BE2C (cell line): ENCODE measurements around the gene ADRA1B.

Source experiments
- DNase-seq: peaks from one replicate; pipeline ENCODE4 v3.0.0-alpha.2; 2020
- H3K27me3 ChIP-seq: fragments of 250-450 bp; sonication (Bioruptor Pico); 2 replicates; pipeline ENCODE4 v1.5.1; 2020; ENCODE audit warnings: mild to moderate bottlenecking
- H3K36me3 ChIP-seq: fragments of 250-450 bp; sonication (Bioruptor Pico); 2 replicates; pipeline ENCODE4 v1.5.1; 2020; ENCODE audit warnings: mild to moderate bottlenecking
- H3K4me1 ChIP-seq: fragments of 250-450 bp; sonication (Bioruptor Pico); 2 replicates; pipeline ENCODE4 v1.5.1; 2020
- H3K4me3 ChIP-seq: 2 replicates; pipeline ENCODE4 v1.5.1; 2011; ENCODE audit warnings: low read depth, low read length
- H3K9me3 ChIP-seq: fragments of 250-450 bp; sonication (Bioruptor Pico); 2 replicates; pipeline ENCODE4 v1.5.1; 2020
- CTCF ChIP-seq: IDR thresholded peaks from 2 replicates; pipeline ENCODE4 v1.5.1; 2012; ENCODE audit warnings: mild to moderate bottlenecking, low read depth, low read length

ADRA1B gene

GRCh38 chr5:159971931-159972461 lies 55.7 kb downstream of the ADRA1B start:
- no peaks in the 10 kb centered on the region for H3K4me1 ChIP-seq
- peaks cover 77% of the 10 kb centered on the region for H3K27me3 ChIP-seq
- no peak for TF ChIP-seq CTCF
- no peak for DNase-seq
- no peaks in the 10 kb centered on the region; the same call in 1 of the 2 replicates for H3K9me3 ChIP-seq
- H3K4me3 ChIP-seq, result no peak overlapping the region
- no peaks in the 10 kb centered on the region for H3K36me3 ChIP-seq

DNA sequence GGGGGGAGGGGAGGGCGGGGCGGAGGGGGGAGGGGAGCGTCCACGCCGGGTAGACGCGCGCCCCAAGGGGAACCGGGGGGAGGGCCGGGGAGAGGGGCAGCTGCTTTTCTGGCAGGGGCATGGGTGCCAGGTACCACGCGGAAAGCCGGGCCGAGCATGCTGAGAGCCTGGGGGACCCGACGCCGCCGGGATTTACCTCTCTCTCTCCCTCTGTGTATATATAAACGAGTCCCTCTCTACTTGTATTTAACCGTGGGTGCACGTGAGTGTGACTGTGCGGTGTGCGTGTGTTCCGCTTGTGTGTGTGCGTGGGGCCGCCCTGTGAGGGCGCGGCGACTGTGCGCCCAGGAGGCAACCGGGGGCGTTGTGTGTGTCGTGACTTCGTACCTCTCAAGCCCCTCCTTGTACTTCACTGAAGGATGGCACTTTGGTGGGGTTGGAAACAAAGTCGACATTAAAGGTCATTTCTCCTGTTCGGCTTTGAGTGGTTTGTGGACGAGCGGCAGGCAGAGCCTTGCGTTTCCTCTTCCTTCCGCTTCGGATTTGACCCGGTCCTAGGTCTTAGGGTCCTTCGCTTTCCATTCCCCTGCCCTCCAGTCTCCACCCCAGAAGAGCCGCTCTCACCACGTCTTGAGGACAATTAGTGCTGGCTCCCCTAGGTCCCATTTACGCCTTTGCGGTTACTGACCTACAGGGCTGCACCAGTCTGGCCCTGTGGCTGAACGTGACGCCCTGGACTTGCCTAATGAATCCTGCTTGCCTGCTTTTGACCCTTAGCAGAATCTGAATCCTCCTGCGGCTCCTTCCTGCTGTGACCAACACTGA lies 56.5 kb downstream of the ADRA1B start:
- TF ChIP-seq CTCF, result no peak
- Histone ChIP-seq H3K4me3 (no peak overlapping the region), H3K4me1 (no peaks in the 10 kb centered on the region), H3K36me3 (no peaks in the 10 kb centered on the region), H3K27me3 (peaks cover 78% of the 10 kb centered on the region), H3K9me3 (no peaks in the 10 kb centered on the region; the same call in 1 of the 2 replicates)
- DNase-seq, result no peak

DNA sequence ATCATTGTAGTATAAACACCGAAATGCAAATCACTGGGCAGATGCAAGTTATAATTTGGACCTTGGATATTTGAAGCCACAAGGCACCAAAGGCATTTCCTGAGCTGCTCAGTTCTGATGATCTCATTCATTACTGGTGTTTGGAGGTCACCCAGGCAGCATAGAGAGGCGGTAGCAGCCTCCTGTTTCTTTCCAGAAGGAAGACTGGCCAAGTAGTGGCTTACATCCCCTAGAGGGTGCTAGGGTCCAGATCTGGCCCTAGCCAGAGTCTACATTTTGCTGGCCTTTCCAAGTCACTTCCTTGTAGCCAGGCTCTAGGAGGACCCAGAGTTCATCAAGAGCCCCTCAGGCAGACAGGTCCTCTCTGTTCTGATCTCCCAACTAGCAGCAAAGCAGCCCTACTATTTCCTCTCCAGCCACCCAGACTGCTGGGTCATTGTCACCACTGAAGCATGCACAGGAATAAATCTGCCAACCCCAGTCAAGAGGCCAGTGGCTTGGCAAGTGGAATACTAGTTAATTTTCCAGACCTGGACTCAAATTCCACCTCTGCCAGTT lies 59.3 kb downstream of the ADRA1B start:
- no peaks in the 10 kb centered on the region; the same call in 1 of the 2 replicates for H3K9me3 ChIP-seq
- peak; percentile 22 for TF ChIP-seq CTCF
- peaks cover 78% of the 10 kb centered on the region for H3K27me3 ChIP-seq
- H3K4me3 ChIP-seq, result no peak overlapping the region
- no peaks in the 10 kb centered on the region for H3K36me3 ChIP-seq
- DNase-seq, result no peak
- no peaks in the 10 kb centered on the region for H3K4me1 ChIP-seq

GRCh38 chr5:159976921-159977320 lies 60.6 kb downstream of the ADRA1B start:
- Histone ChIP-seq H3K27me3 (peaks cover 78% of the 10 kb centered on the region), H3K4me3 (no peak overlapping the region), H3K4me1 (no peaks in the 10 kb centered on the region), H3K36me3 (no peaks in the 10 kb centered on the region), H3K9me3 (no peaks in the 10 kb centered on the region; the same call in 1 of the 2 replicates)
- no peak for DNase-seq
- no peak for TF ChIP-seq CTCF

- no peak overlapping the region for H3K4me3 ChIP-seq
- H3K36me3 ChIP-seq, result no peaks in the 10 kb centered on the region
- TF ChIP-seq CTCF, result no peak
- no peaks in the 10 kb centered on the region; the same call in 1 of the 2 replicates for H3K9me3 ChIP-seq
- DNase-seq, result no peak
- peaks cover 80% of the 10 kb centered on the region for H3K27me3 ChIP-seq
- H3K4me1 ChIP-seq, result no peaks in the 10 kb centered on the region
Measured at GRCh38 chr5:159978358-159978757, 62.1 kb downstream of the ADRA1B start.
